Astrocyte of the cerebellum (primary cell): ENCODE results near the gene KLF15.

Experiments
- DNase-seq: peaks from one replicate; pipeline ENCODE4 v3.0.0-alpha.2; 2011; ENCODE audit warnings: low read depth
- H3K4me3 ChIP-seq: 2 replicates; pipeline ENCODE4 v1.5.1; 2011; ENCODE audit warnings: mild to moderate bottlenecking, low read depth, low read length, moderate library complexity
- in situ Hi-C: cut with HindIII; loops from 2 replicates; pipeline ENCODE4 v1.10.0; 2017; ENCODE audit warnings: low sequenced_read_pairs
- TF ChIP-seq, protein P1 (sequence below): IDR thresholded peaks from 2 replicates; pipeline ENCODE4 v1.5.1; 2012; ENCODE audit warnings: low read length, low read depth, moderate library complexity, mild to moderate bottlenecking; ENCODE audit errors: missing control alignments

KLF15 gene

DNA sequence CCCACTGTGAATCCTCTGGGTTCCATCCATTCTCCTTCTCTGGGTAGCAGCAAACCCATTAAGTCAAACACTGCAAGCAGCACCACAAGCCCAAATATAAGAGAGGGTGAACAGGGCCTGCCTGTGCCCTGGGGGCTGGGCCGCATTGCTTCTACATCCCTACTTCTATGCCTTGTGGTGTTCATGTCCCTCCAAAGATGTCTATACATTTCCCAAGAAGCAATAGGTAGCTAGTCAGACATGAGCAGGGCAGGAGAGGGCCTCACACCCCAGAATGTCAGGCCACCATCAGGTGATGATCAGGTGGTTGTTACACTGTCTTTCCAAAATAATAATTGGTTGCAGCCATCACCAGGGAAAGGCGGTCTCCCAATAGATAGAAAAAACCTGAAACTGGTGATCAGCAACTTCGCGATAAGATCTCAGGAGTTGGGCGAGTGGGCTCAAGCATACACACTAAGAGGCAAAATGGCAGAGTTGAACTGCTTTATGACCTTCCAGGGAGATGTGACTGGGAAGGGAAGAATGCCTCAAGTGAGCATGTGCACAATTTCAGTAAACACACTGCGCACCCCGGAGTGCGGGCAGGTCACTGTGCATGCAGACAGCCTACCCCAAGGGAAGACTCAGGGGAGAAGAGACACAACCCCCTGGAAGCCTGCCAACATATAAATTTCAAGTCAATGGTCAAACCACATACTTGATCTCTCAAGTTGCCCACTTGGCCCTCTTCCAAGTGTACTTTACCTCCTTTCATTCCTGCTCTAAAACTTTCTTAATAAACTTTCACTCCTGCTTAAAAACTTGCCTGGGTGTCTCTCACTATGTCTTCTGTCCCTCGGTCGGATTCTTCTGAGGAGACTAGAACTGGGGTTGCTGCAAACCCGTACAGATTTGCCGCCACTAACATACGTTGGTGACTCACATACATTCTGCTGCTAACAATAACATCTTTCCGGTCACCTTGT is 39.9 kb downstream of the KLF15 start:
- DNase-seq = no peak
- in situ Hi-C loops = no loop called here
- TF ChIP-seq, protein P1, sequence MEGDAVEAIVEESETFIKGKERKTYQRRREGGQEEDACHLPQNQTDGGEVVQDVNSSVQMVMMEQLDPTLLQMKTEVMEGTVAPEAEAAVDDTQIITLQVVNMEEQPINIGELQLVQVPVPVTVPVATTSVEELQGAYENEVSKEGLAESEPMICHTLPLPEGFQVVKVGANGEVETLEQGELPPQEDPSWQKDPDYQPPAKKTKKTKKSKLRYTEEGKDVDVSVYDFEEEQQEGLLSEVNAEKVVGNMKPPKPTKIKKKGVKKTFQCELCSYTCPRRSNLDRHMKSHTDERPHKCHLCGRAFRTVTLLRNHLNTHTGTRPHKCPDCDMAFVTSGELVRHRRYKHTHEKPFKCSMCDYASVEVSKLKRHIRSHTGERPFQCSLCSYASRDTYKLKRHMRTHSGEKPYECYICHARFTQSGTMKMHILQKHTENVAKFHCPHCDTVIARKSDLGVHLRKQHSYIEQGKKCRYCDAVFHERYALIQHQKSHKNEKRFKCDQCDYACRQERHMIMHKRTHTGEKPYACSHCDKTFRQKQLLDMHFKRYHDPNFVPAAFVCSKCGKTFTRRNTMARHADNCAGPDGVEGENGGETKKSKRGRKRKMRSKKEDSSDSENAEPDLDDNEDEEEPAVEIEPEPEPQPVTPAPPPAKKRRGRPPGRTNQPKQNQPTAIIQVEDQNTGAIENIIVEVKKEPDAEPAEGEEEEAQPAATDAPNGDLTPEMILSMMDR = no peak
- H3K4me3 ChIP-seq = no peak overlapping the region

DNA sequence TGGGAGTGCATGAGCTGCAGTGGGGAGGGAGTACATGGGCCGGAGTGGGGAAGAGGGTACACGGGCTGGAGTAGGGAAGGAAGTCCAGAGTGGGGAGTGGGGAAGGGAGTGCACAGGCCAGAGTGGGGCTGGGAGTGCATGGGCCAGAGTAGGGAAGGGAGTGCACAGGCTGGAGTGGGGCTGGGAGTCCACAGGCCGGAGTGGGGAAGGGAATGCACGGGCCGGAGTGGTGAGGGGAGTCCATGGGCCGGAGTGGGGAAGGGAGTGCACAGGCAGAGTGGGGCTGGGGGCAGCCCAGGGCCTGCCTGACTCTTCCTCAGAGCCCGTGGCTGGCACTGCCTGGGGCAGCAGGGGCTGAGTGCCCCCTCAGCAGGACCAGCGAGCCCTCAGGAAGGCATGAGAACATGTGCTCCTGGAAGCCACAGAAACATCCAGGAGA is 40.7 kb downstream of the KLF15 start:
- in situ Hi-C loops = no loop called here

DNA sequence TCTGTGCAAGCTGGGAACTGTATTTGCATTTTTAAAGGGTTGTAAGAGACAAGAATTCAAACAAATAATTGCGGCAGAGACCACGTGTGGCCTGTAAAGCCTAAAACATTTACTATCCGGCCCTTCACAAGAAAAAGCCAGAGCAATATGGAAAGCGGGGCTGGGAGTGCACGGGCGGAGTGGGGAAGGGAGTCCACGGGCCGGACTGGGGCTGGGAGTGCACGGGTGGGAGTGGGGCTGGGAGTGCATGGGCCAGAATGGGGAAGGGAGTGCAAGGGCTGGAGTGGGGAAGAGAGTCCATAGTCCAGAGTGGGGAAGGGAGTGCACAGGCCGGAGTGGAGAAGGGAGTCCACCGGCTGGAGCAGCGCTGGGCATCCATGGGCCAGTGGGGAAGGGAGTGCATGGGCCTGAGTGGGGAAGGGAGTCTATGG is 41.2 kb downstream of the KLF15 start:
- TF ChIP-seq, protein P1 = no peak
- in situ Hi-C loops = no loop called here
- no peak overlapping the region for H3K4me3 ChIP-seq
- no peak for DNase-seq

More for the DNA sequence above, 40.7 kb downstream of the KLF15 start:
- no peak overlapping the region for H3K4me3 ChIP-seq
- no peak for DNase-seq
- TF ChIP-seq, protein P1 = no peak

DNA sequence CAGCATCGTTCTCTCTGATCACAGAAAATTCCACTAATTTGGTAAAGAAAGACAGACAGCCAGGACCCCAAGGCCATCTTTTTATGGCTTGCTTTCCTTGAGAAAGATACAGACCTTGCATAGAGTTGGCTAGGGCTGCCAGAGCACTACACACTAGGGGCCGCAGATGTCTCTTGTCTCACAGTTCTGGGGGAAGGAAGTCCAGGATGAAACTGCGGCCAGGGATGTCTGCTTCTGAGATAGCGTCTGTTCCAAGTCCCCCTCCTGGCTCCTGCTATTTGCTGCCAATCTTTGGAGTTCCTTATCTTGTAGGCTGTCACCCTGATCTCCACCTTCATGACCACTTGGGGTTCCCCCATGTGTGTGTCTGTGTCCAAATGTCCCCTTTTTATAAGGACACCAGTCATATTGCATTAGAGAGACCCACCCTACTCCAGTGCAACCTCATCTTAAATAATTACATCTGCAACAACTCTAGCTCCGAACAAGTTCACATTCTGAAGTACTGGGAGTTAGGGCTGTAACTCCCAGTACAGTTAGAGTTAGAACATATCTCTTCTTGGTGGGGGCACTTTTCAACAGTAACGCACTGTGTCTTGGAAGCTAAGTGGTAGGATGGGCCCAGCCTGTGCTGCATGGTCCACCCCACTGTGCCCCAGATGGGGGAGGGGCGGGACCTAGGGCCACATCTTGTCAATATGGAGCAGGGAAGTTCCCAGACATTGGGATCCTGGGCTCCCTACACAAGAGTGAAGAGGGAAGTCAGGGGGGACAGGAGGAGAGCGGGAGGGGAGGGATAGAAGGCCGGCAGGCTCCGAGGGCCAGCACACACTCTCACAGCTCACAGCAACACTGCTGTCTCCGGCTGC is 42.2 kb downstream of the KLF15 start:
- in situ Hi-C loops = loop anchor here (5.0 kb wide), 1 partner anchor 108 kb away; no protein-coding TSS in a partner anchor
- TF ChIP-seq, protein P1 = no peak

DNA sequence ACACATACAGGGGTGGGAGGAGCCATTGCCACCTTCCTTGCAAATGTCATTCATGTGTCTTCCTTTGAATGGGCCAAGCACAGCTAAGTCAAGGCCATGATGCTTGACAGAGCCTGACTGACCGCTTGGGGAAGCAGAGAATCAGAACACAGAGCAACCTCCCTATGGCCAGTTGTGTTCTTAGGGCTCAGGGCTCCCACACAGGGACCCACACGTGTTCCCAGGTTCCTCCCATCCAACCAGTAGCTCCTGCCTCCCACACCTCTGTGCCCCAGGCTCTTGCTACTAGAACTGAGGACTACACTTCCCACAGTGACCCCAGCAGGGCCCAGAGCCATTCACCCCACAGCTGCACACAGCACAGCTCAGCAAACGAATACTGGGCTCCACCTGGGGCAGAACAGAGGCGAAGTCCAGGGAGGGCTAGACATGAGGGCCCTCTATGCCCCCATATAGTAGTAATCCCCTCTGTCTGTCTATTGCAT is 42.9 kb downstream of the KLF15 start:
- in situ Hi-C loops = loop anchor here (5.0 kb wide), 1 partner anchor 107 kb away; no protein-coding TSS in a partner anchor
- DNase-seq = no peak
- no peak overlapping the region for H3K4me3 ChIP-seq
- TF ChIP-seq, protein P1 = no peak

More for the DNA sequence above, 42.2 kb downstream of the KLF15 start:
- DNase-seq = no peak
- H3K4me3 ChIP-seq = no peak overlapping the region
